HepG2 (cell line): Measurements from ENCODE around the gene TBL3. TPM values are rescaled to one million over a fixed set of nuclear protein-coding genes. Genes with fewer than 3 reads are reported as not detected.
A peak's percentile ranks its signal among the peaks of the same experiment; 100 is the strongest.

Source experiments
- BCL6 ChIP-seq: IDR thresholded peaks from 2 replicates; pipeline ENCODE4 v1.6.1; 2016; ENCODE audit warnings: missing genetic modification reagents, missing compliant biosample characterization
- CREB1 ChIP-seq, 2 experiments: fragments of 450-650 bp in 1 of 2; IDR thresholded peaks; 2 replicates each; pipeline ENCODE4 v1.6.1; 2016 to 2017; ENCODE audit warnings: control low read depth in 1 of 2, mild to moderate bottlenecking in 1 of 2, missing compliant biosample characterization in 1 of 2, missing genetic modification characterization in 1 of 2
- GFI1 ChIP-seq: sonication (generic); formaldehyde crosslinking; IDR thresholded peaks from 2 replicates; pipeline ENCODE4 v1.5.0; 2020; ENCODE audit warnings: missing genetic modification reagents, mild to moderate bottlenecking, borderline replicate concordance
- IKZF1 ChIP-seq: fragments of 450-650 bp; IDR thresholded peaks from 2 replicates; pipeline ENCODE4 v1.7.1; 2016
- KDM5A ChIP-seq: fragments of 200-600 bp; sonication (generic); IDR thresholded peaks from 2 replicates; pipeline ENCODE4 v1.7.0; 2018; ENCODE audit warnings: antibody characterized with exemption, mild to moderate bottlenecking, low read length, borderline replicate concordance
- NFIC ChIP-seq: IDR thresholded peaks from 2 replicates; pipeline ENCODE4 v1.6.1; 2012; ENCODE audit warnings: mild to moderate bottlenecking, low read length, inconsistent platforms
- PAX8 ChIP-seq: sonication (generic); formaldehyde crosslinking; IDR thresholded peaks from 2 replicates; pipeline ENCODE4 v1.8.0; 2022; ENCODE audit warnings: mild to moderate bottlenecking, missing genetic modification reagents, borderline replicate concordance
- PCBP2 ChIP-seq: fragments of 200-400 bp; formaldehyde crosslinking; optimal IDR thresholded peaks from 2 replicates; pipeline ENCODE3; 2018; ENCODE audit warnings: low read length, low read depth; ENCODE audit not compliant: poor library complexity, severe bottlenecking
- RAD51 ChIP-seq: fragments of 450-650 bp; IDR thresholded peaks from 2 replicates; pipeline ENCODE4 v1.6.1; 2016; ENCODE audit warnings: borderline replicate concordance
- RBM39 ChIP-seq: fragments of 200-400 bp; formaldehyde crosslinking; IDR thresholded peaks from one replicate; pipeline ENCODE4 v1.6.1; 2018; ENCODE audit warnings: antibody characterized with exemption, mild to moderate bottlenecking, low read depth, low read length; ENCODE audit not compliant: poor library complexity, severe bottlenecking
- REL ChIP-seq: sonication (generic); formaldehyde crosslinking; conservative IDR thresholded peaks from 2 replicates; pipeline ENCODE4 v1.8.0; 2022; ENCODE audit warnings: mild to moderate bottlenecking, missing genetic modification reagents, moderate library complexity
- RXRA ChIP-seq: sonication (generic); formaldehyde crosslinking; IDR thresholded peaks from 2 replicates; pipeline ENCODE4 v1.5.1; 2020; ENCODE audit warnings: missing genetic modification reagents
- SAP130 ChIP-seq: IDR thresholded peaks from 2 replicates; pipeline ENCODE4 v1.6.1; 2016; ENCODE audit warnings: low read depth
- SMARCC2 ChIP-seq: fragments of 450-650 bp; IDR thresholded peaks from 2 replicates; pipeline ENCODE4 v1.6.1; 2017; ENCODE audit warnings: antibody characterized with exemption, mild to moderate bottlenecking
- ZEB1 ChIP-seq: IDR thresholded peaks from 2 replicates; pipeline ENCODE4 v1.6.1; 2012; ENCODE audit warnings: mild to moderate bottlenecking, low read depth, inconsistent platforms; ENCODE audit not compliant: insufficient replicate concordance
- ZNF136 ChIP-seq: sonication (generic); formaldehyde crosslinking; IDR thresholded peaks from 2 replicates; pipeline ENCODE4 v1.8.1; 2022; ENCODE audit warnings: low read depth, mild to moderate bottlenecking, moderate library complexity, missing genetic modification reagents
- ZNF160 ChIP-seq: sonication (generic); formaldehyde crosslinking; IDR thresholded peaks from 2 replicates; pipeline ENCODE4 v1.8.0; 2022; ENCODE audit warnings: mild to moderate bottlenecking, inconsistent platforms, missing genetic modification reagents
- ZNF34 ChIP-seq: sonication (generic); formaldehyde crosslinking; IDR thresholded peaks from 2 replicates; pipeline ENCODE4 v1.4.0; 2020; ENCODE audit warnings: mild to moderate bottlenecking, missing genetic modification reagents, borderline replicate concordance
- ZNF510 ChIP-seq: sonication (generic); formaldehyde crosslinking; IDR thresholded peaks from 2 replicates; pipeline ENCODE4 v1.4.0; 2020; ENCODE audit warnings: low read depth, mild to moderate bottlenecking, missing genetic modification reagents
- ZNF776 ChIP-seq: sonication (generic); formaldehyde crosslinking; IDR thresholded peaks from 2 replicates; pipeline ENCODE4 v1.4.0; 2020; ENCODE audit warnings: mild to moderate bottlenecking, missing genetic modification reagents
- ZNF792 ChIP-seq: IDR thresholded peaks from 2 replicates; pipeline ENCODE4 v1.6.1; 2016
- polyA plus RNA-seq, 8 experiments: library from polyadenylated mRNA; depleted of rRNA in 3 of 8; stranded (reverse) in 7 of 8; unstranded in 1 of 8; fragments of >200 nt; fragmentation: Illumina TruSeq in 4 of 8; extraction: Trizol in 4 of 8; gene quantifications; 2 replicates each; pipeline versions ENCODE4 v1.2.1 to v1.2.3, GENCODE V29; 2011 to 2016; ENCODE audit warnings: low read depth in 4 of 8, missing spikeins in 1 of 8, mixed read lengths in 1 of 8; ENCODE audit not compliant: insufficient read depth in 1 of 8
- total RNA-seq, 5 experiments: library from RNA; depleted of rRNA; stranded (reverse); fragments of >200 nt; fragmentation: Illumina TruSeq; extraction: Trizol; gene quantifications; 2 replicates each; pipeline ENCODE4 v1.2.3, GENCODE V29; 2016; ENCODE audit warnings: low read depth in 1 of 5
- TF ChIP-seq, protein P1 (sequence below): IDR thresholded peaks from 2 replicates; pipeline ENCODE4 v1.6.1; 2016
- TF ChIP-seq, protein P2 (sequence below): sonication (generic); formaldehyde crosslinking; IDR thresholded peaks from 2 replicates; pipeline ENCODE4 v1.5.1; 2020; ENCODE audit warnings: mild to moderate bottlenecking, missing genetic modification reagents, moderate library complexity
- TF ChIP-seq, protein P3 (sequence below): sonication (generic); formaldehyde crosslinking; IDR thresholded peaks from 2 replicates; pipeline ENCODE4 v1.4.0; 2020; ENCODE audit warnings: missing genetic modification reagents
- TF ChIP-seq, protein P4 (sequence below): sonication (generic); formaldehyde crosslinking; IDR thresholded peaks from 2 replicates; pipeline ENCODE4 v1.4.0; 2020; ENCODE audit warnings: mild to moderate bottlenecking, missing genetic modification reagents
- TF ChIP-seq, protein P5 (sequence below): sonication (generic); formaldehyde crosslinking; IDR thresholded peaks from 2 replicates; pipeline ENCODE4 v1.4.0; 2020; ENCODE audit warnings: missing genetic modification reagents, borderline replicate concordance

The TBL3 gene
- total and polyA plus RNA-seq, 2 of the 13 experiments (the other 11 are each of a cell fraction or from before 2014, with no cell fraction given): 16.8 to 38.0 TPM

DNA sequence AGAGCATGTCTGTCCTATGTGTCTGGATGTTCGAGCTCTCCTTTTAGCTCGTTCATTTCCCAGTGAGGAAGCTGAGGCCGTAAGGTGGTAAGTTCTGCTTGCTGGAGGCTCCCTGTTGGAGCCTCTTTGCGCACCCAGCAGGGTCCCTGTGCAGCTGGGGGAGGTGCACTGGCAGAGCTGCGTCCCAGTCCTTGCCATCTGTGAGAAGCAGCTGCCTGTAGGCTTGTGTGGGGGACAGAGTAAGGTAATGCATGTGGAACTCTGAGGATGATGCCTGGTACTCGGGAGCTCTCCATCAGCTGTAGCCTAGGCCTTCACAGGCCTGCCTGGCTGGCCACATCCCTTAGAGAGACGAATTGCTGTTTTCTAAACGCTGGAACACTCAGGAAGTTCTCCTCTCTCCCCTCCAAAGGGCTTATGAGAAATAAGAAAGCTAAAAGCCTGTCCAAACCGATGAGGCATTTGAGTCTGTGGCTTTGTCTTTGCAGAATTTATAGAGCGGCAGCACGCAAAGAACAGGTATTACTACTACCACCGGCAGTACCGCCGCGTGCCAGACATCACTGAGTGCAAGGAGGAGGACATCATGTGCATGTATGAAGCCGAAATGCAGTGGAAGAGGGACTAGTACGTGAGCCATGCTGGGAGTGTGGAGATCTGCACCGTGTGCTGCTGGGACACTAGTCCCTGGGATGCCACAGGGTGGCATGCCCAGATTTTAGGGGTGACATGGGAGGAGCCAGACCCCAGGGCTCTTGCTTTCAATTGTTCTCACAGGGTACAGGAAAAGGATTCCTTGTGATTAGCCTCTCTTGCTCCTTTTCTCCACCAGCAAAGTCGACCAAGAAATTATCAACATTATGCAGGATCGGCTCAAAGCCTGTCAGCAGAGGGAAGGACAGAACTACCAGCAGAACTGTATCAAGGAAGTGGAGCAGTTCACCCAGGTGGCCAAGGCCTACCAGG is 10.9 kb upstream of the TBL3 start (continued):
- TF ChIP-seq RBM39 (no peak), ZNF136 (no peak), BCL6 (CRISPR knock-in tag) (no peak), REL (CRISPR knock-in tag) (0 out of 2 replicates have a peak, but pooled peaks have one; percentile 51), IKZF1 (no peak), ZNF792 (CRISPR knock-in tag) (no peak), ZNF160 (CRISPR knock-in tag) (no peak), NFIC (peak; percentile 39; the same call in 1 of the 2 replicates), PAX8 (CRISPR knock-in tag) (no peak), RXRA (CRISPR knock-in tag) (no peak), ZNF34 (CRISPR knock-in tag) (no peak), SAP130 (CRISPR knock-in tag) (peak; percentile 12), ZEB1 (no peak), SMARCC2 (no peak), ZNF510 (no peak), RAD51 (no peak), KDM5A (no peak; the same call in 1 of the 2 replicates), PCBP2 (no peak), GFI1 (CRISPR knock-in tag) (no peak), ZNF776 (CRISPR knock-in tag) (no peak), CREB1 (IDR thresholded peaks at IDR 0.05) (no peak), CREB1 (CRISPR knock-in tag; IDR thresholded peaks at IDR 0.05) (no peak)
- TF ChIP-seq, protein P1, sequence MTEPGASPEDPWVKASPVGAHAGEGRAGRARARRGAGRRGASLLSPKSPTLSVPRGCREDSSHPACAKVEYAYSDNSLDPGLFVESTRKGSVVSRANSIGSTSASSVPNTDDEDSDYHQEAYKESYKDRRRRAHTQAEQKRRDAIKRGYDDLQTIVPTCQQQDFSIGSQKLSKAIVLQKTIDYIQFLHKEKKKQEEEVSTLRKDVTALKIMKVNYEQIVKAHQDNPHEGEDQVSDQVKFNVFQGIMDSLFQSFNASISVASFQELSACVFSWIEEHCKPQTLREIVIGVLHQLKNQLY: no peak
- TF ChIP-seq, protein P2, sequence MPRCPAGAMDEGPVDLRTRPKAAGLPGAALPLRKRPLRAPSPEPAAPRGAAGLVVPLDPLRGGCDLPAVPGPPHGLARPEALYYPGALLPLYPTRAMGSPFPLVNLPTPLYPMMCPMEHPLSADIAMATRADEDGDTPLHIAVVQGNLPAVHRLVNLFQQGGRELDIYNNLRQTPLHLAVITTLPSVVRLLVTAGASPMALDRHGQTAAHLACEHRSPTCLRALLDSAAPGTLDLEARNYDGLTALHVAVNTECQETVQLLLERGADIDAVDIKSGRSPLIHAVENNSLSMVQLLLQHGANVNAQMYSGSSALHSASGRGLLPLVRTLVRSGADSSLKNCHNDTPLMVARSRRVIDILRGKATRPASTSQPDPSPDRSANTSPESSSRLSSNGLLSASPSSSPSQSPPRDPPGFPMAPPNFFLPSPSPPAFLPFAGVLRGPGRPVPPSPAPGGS (CRISPR knock-in tag): no peak
- TF ChIP-seq, protein P3, sequence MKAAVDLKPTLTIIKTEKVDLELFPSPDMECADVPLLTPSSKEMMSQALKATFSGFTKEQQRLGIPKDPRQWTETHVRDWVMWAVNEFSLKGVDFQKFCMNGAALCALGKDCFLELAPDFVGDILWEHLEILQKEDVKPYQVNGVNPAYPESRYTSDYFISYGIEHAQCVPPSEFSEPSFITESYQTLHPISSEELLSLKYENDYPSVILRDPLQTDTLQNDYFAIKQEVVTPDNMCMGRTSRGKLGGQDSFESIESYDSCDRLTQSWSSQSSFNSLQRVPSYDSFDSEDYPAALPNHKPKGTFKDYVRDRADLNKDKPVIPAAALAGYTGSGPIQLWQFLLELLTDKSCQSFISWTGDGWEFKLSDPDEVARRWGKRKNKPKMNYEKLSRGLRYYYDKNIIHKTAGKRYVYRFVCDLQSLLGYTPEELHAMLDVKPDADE (CRISPR knock-in tag): no peak
- TF ChIP-seq, protein P4, sequence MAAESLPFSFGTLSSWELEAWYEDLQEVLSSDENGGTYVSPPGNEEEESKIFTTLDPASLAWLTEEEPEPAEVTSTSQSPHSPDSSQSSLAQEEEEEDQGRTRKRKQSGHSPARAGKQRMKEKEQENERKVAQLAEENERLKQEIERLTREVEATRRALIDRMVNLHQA (CRISPR knock-in tag): no peak
- TF ChIP-seq, protein P5, sequence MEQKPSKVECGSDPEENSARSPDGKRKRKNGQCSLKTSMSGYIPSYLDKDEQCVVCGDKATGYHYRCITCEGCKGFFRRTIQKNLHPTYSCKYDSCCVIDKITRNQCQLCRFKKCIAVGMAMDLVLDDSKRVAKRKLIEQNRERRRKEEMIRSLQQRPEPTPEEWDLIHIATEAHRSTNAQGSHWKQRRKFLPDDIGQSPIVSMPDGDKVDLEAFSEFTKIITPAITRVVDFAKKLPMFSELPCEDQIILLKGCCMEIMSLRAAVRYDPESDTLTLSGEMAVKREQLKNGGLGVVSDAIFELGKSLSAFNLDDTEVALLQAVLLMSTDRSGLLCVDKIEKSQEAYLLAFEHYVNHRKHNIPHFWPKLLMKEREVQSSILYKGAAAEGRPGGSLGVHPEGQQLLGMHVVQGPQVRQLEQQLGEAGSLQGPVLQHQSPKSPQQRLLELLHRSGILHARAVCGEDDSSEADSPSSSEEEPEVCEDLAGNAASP (CRISPR knock-in tag): no peak
